RWPE1 (cell line): ENCODE measurements around the gene PZP.

ENCODE experiments used
- CTCF ChIA-PET: fragments of 350-600 bp; sonication (Branson Sonifier 250); formaldehyde crosslinking; extraction: SDS; loops from one replicate; lab custom pipeline; 2021; lab: Yijun Ruan, JAX
- POLR2A ChIA-PET: fragments of 400-600 bp; formaldehyde crosslinking; extraction: SDS; loops from one replicate; lab custom pipeline; 2020; ENCODE audit warnings: antibody characterized with exemption; ENCODE audit not compliant: low non-redundant PET; lab: Yijun Ruan, JAX
- DNase-seq: peaks from one replicate; pipeline ENCODE4 v3.0.0; 2012; ENCODE audit warnings: low spot score
- H3K27ac ChIP-seq: fragments of 450-650 bp; 2 replicates; pipeline ENCODE4 v1.5.1; 2017
- CTCF ChIP-seq: fragments of 450-650 bp; conservative IDR thresholded peaks from 2 replicates; pipeline ENCODE4 v1.5.1; 2017; ENCODE audit warnings: low read depth, mild to moderate bottlenecking

Gene PZP

DNA sequence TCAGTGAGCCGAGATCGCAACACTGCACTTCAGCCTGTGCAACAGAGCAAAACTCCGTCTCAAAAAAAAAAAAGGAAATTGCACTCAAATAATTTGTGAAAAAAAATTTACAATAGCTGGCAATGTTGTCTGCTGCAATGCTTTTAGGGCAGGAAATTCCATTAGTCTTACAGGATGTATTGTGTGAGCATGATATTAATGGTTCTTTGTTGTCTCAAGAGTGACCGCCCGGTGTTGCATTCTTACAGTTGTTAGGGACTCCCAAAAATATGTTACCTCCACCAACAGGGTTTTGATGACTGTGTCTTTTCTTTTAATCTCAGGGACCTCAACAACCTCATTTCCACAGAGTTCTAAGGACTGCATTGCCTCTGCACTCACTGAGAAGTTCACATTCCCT is 44.8 kb downstream of the PZP start:
- no peak for TF ChIP-seq CTCF
- H3K27ac ChIP-seq: no peak overlapping the region
- ChIA-PET POLR2A (no interaction called here), CTCF (no interaction called here)
- DNase-seq: no peak

GRCh38 chr12:9156119-9156518 is 52.1 kb downstream of the PZP start:
- no peak for TF ChIP-seq CTCF
- CTCF ChIA-PET: no interaction called here
- POLR2A ChIA-PET: no interaction called here
- no peak for DNase-seq
- H3K27ac ChIP-seq: no peak overlapping the region

- ChIA-PET CTCF (no interaction called here), POLR2A (no interaction called here)
- no peak for TF ChIP-seq CTCF
- no peak overlapping the region for H3K27ac ChIP-seq
- DNase-seq: no peak
Observed at GRCh38 chr12:9149372-9149771, 58.8 kb downstream of the PZP start.

- CTCF ChIA-PET: no interaction called here
- no peak overlapping the region for H3K27ac ChIP-seq
- TF ChIP-seq CTCF: no peak
- POLR2A ChIA-PET: no interaction called here
- DNase-seq: no peak
Observed at GRCh38 chr12:9148926-9149325, 59.3 kb downstream of the PZP start.

DNA sequence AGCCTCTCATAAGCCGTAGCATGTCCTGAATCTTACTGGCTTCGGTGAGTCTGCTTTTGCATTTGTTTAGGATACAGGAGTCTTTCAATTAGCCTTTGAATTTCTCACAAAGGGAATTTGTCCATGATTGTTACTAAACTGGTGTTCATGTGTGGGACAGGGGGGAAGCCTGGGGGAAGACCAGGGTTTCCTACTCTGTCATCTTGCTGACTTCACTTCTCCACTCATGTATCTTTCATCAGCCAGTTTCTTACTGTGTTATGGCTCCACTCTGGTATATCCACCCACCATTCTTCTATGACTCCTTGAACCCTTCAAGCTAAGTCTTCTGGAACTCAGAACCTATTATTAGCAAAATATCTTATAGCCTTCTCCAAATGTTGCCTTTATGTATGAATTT is 60.7 kb downstream of the PZP start:
- no peak for DNase-seq
- POLR2A ChIA-PET: no interaction called here
- H3K27ac ChIP-seq: no peak overlapping the region
- CTCF ChIA-PET: no interaction called here
- TF ChIP-seq CTCF: no peak

DNA sequence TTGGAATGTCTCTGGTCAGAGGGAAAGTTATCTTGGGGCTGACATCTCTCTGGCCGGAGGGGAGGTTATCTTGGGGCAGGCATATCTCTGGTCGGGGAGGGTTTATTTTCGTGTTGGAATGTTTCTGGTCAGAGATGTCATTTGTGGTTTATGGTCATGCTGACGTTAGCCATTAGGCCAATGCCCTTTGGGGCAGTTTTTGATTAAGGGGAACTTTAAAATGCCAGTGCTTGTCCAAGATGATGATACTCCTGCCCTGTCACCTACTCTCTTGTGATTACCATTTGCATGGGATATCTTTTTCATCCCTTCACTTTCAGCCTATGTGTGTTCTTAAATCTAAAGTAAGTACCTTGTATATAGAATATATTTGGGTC is 63.5 kb downstream of the PZP start:
- ChIA-PET POLR2A (no interaction called here), CTCF (no interaction called here)
- DNase-seq: no peak
- no peak for TF ChIP-seq CTCF
- H3K27ac ChIP-seq: no peak overlapping the region

GRCh38 chr12:9143929-9144729 is 64.1 kb downstream of the PZP start:
- POLR2A ChIA-PET: no interaction called here
- DNase-seq: no peak
- TF ChIP-seq CTCF: no peak
- H3K27ac ChIP-seq: no peak overlapping the region
- CTCF ChIA-PET: no interaction called here
